HEK293 (cell line): ENCODE data around the gene RASAL2.

Experiments used
- CTCF ChIA-PET: fragments of 350-600 bp; formaldehyde crosslinking; extraction: SDS; loops from one replicate; lab custom pipeline; 2021; ENCODE audit warnings: antibody characterized with exemption; lab: Yijun Ruan, JAX
- POLR2A ChIA-PET: fragments of 300-600 bp; formaldehyde crosslinking; extraction: SDS; loops from one replicate; lab custom pipeline; 2020; ENCODE audit warnings: antibody characterized with exemption, inconsistent platforms; lab: Yijun Ruan, JAX
- H3K27ac ChIP-seq: fragments of 200-500 bp; sonication (Bioruptor generic); 2 replicates; pipeline ENCODE4 v1.5.1; 2014; ENCODE audit warnings: low read depth, low read length, control low read depth, inconsistent platforms; ENCODE audit errors: extremely low read depth
- H3K36me3 ChIP-seq, 2 experiments: fragments of 200-500 bp in 1 of 2; sonication (Bioruptor generic) in 1 of 2; 1 replicate in 1 of 2; 2 replicates in 1 of 2; pipeline ENCODE4 v1.5.1; 2014 to 2017; ENCODE audit warnings: inconsistent platforms in 2 of 2, low read length in 2 of 2; ENCODE audit not compliant: control insufficient read depth in 2 of 2, insufficient read depth in 1 of 2
- H3K4me1 ChIP-seq: fragments of 200-500 bp; sonication (Bioruptor generic); 2 replicates; pipeline ENCODE4 v1.5.1; 2014; ENCODE audit warnings: mild to moderate bottlenecking, low read length, inconsistent platforms; ENCODE audit not compliant: control insufficient read depth, insufficient read depth
- H3K4me3 ChIP-seq: 2 replicates; pipeline ENCODE4 v1.5.1; 2011; ENCODE audit warnings: low read depth, mild to moderate bottlenecking, control low read depth, low read length, moderate library complexity
- H3K9me3 ChIP-seq: fragments of 200-500 bp; sonication (Bioruptor generic); 2 replicates; pipeline ENCODE4 v1.5.1; 2014; ENCODE audit warnings: low read depth, low read length, inconsistent platforms; ENCODE audit not compliant: control insufficient read depth, insufficient read depth
- EGR2 ChIP-seq: fragments of 450-650 bp; formaldehyde crosslinking; IDR thresholded peaks from 2 replicates; pipeline ENCODE4 v1.5.1; 2016; ENCODE audit warnings: low read depth, missing biosample characterization, missing genetic modification characterization
- HOXC10 ChIP-seq: sonication (generic); formaldehyde crosslinking; IDR thresholded peaks from 2 replicates; pipeline ENCODE4 v1.8.1; 2023; ENCODE audit warnings: mild to moderate bottlenecking, missing genetic modification reagents
- KLF8 ChIP-seq: fragments of 450-650 bp; formaldehyde crosslinking; IDR thresholded peaks from 2 replicates; pipeline ENCODE4 v1.5.1; 2016; ENCODE audit warnings: missing biosample characterization, missing genetic modification characterization
- PRDM6 ChIP-seq: fragments of 450-650 bp; formaldehyde crosslinking; IDR thresholded peaks from 2 replicates; pipeline ENCODE4 v1.5.1; 2017; ENCODE audit warnings: missing biosample characterization, missing genetic modification characterization
- SALL2 ChIP-seq: fragments of 450-650 bp; formaldehyde crosslinking; IDR thresholded peaks from 2 replicates; pipeline ENCODE4 v1.5.0; 2017; ENCODE audit warnings: missing biosample characterization, mild to moderate bottlenecking, missing genetic modification characterization, borderline replicate concordance
- ZNF133 ChIP-seq: fragments of 450-650 bp; formaldehyde crosslinking; IDR thresholded peaks from 2 replicates; pipeline ENCODE4 v1.5.1; 2016; ENCODE audit warnings: missing biosample characterization, missing genetic modification characterization
- ZNF248 ChIP-seq: fragments of 450-650 bp; formaldehyde crosslinking; IDR thresholded peaks from 2 replicates; pipeline ENCODE4 v1.5.1; 2017; ENCODE audit warnings: missing biosample characterization, missing genetic modification characterization
- ZNF274 ChIP-seq, 2 experiments: fragments of 200-500 bp in 1 of 2; fragments of 450-650 bp in 1 of 2; sonication (Bioruptor generic) in 1 of 2; formaldehyde crosslinking in 1 of 2; IDR thresholded peaks; 2 replicates each; pipeline versions ENCODE4 v1.5.1 to v1.6.1; 2014 to 2016; ENCODE audit warnings: borderline replicate concordance in 1 of 2, inconsistent platforms in 1 of 2, low read length in 1 of 2, missing biosample characterization in 1 of 2, missing genetic modification characterization in 1 of 2
- ZNF292 ChIP-seq: fragments of 450-650 bp; formaldehyde crosslinking; IDR thresholded peaks from 2 replicates; pipeline ENCODE4 v1.5.1; 2016; ENCODE audit warnings: low read depth, missing biosample characterization, missing genetic modification characterization, borderline replicate concordance
- ZNF394 ChIP-seq: fragments of 450-650 bp; formaldehyde crosslinking; IDR thresholded peaks from 2 replicates; pipeline ENCODE4 v1.5.1; 2016; ENCODE audit warnings: missing biosample characterization, missing genetic modification characterization, mild to moderate bottlenecking, moderate library complexity, borderline replicate concordance
- ZNF404 ChIP-seq: fragments of 450-650 bp; formaldehyde crosslinking; IDR thresholded peaks from 2 replicates; pipeline ENCODE4 v1.5.1; 2017; ENCODE audit warnings: missing biosample characterization, missing genetic modification characterization
- ZNF488 ChIP-seq: fragments of 450-650 bp; formaldehyde crosslinking; IDR thresholded peaks from 2 replicates; pipeline ENCODE4 v1.5.1; 2016; ENCODE audit warnings: missing biosample characterization, missing genetic modification characterization
- ZNF529 ChIP-seq: fragments of 450-650 bp; formaldehyde crosslinking; IDR thresholded peaks from 2 replicates; pipeline ENCODE4 v1.5.1; 2017; ENCODE audit warnings: missing genetic modification characterization, missing biosample characterization; ENCODE audit not compliant: insufficient replicate concordance
- ZNF610 ChIP-seq: fragments of 450-650 bp; formaldehyde crosslinking; IDR thresholded peaks from 2 replicates; pipeline ENCODE4 v1.5.1; 2016; ENCODE audit warnings: missing biosample characterization, missing genetic modification characterization, borderline replicate concordance
- ZNF639 ChIP-seq: fragments of 450-650 bp; formaldehyde crosslinking; IDR thresholded peaks from 2 replicates; pipeline ENCODE4 v1.5.1; 2016; ENCODE audit warnings: missing biosample characterization, missing genetic modification characterization
- ZNF654 ChIP-seq: fragments of 450-650 bp; formaldehyde crosslinking; IDR thresholded peaks from 2 replicates; pipeline ENCODE4 v1.5.1; 2016; ENCODE audit warnings: low read depth, missing biosample characterization, missing genetic modification characterization
- ZNF701 ChIP-seq: fragments of 450-650 bp; formaldehyde crosslinking; IDR thresholded peaks from 2 replicates; pipeline ENCODE4 v1.5.1; 2016; ENCODE audit warnings: missing biosample characterization, missing genetic modification characterization
- ZSCAN23 ChIP-seq: fragments of 450-650 bp; formaldehyde crosslinking; IDR thresholded peaks from 2 replicates; pipeline ENCODE4 v1.5.1; 2016; ENCODE audit warnings: missing biosample characterization, missing genetic modification characterization
- TF ChIP-seq, protein P1 (sequence below): fragments of 450-650 bp; formaldehyde crosslinking; IDR thresholded peaks from 2 replicates; pipeline ENCODE4 v1.5.1; 2016; ENCODE audit warnings: missing biosample characterization, missing genetic modification characterization
- TF ChIP-seq, protein P2 (sequence below): fragments of 450-650 bp; formaldehyde crosslinking; IDR thresholded peaks from 2 replicates; pipeline ENCODE4 v1.5.1; 2016; ENCODE audit warnings: missing biosample characterization, missing genetic modification characterization

Gene RASAL2

GRCh38 chr1:178241057-178241456 is 147.2 kb downstream of the RASAL2 start:
- Histone ChIP-seq H3K9me3 (no peaks in the 10 kb centered on the region), H3K4me3 (no peak overlapping the region), H3K27ac (no peak overlapping the region), H3K36me3 (no peaks in the 10 kb centered on the region), H3K4me1 (peaks cover 9% of the 10 kb centered on the region)
- ChIA-PET POLR2A (no interaction called here), CTCF (interaction anchor here (0.6 to 1.2 kb wide), 2 partner anchors 10 to 1125 kb away, joined by 3 to 8 read pairs; no protein-coding TSS in a partner anchor)
- TF ChIP-seq SALL2 (no peak), ZNF610 (tag by site-specific recombination) (no peak), KLF8 (tag by site-specific recombination) (no peak)

GRCh38 chr1:178241837-178242236 is 147.9 kb downstream of the RASAL2 start:
- Histone ChIP-seq H3K36me3 (no peaks in the 10 kb centered on the region), H3K27ac (no peak overlapping the region), H3K9me3 (no peaks in the 10 kb centered on the region), H3K4me1 (peaks cover 9% of the 10 kb centered on the region), H3K4me3 (no peak overlapping the region)
- ChIA-PET POLR2A (no interaction called here), CTCF (interaction anchor here (0.6 to 1.0 kb wide), 2 partner anchors 58 to 1125 kb away, joined by 3 read pairs; no protein-coding TSS in a partner anchor)
- no peak for TF ChIP-seq ZNF654
- no peak for TF ChIP-seq ZNF701 (tag by site-specific recombination)
- TF ChIP-seq, protein P1, sequence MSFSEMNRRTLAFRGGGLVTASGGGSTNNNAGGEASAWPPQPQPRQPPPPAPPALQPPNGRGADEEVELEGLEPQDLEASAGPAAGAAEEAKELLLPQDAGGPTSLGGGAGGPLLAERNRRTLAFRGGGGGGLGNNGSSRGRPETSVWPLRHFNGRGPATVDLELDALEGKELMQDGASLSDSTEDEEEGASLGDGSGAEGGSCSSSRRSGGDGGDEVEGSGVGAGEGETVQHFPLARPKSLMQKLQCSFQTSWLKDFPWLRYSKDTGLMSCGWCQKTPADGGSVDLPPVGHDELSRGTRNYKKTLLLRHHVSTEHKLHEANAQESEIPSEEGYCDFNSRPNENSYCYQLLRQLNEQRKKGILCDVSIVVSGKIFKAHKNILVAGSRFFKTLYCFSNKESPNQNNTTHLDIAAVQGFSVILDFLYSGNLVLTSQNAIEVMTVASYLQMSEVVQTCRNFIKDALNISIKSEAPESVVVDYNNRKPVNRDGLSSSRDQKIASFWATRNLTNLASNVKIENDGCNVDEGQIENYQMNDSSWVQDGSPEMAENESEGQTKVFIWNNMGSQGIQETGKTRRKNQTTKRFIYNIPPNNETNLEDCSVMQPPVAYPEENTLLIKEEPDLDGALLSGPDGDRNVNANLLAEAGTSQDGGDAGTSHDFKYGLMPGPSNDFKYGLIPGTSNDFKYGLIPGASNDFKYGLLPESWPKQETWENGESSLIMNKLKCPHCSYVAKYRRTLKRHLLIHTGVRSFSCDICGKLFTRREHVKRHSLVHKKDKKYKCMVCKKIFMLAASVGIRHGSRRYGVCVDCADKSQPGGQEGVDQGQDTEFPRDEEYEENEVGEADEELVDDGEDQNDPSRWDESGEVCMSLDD (tag by site-specific recombination) = no peak
- no peak for TF ChIP-seq ZNF639

DNA sequence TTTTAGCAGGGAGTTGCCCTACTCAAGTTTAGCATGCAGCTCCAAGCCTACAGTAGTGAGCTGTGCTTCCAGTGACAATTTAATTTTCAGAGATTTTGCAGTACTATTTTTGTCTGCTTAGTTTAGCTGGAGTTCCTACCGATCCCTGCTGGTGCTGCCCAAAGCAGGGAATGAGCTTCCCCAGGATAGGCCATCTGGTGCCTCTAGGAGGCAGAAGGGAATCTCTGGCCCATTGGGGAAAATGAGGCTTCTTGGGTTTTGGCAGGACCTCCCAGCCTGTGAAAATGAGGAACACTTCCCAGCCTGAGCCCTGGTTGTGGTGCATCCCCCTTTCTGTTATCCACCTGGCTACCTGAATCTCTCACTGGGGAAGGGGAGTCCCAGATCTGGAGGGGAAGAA is 149.2 kb downstream of the RASAL2 start:
- Histone ChIP-seq H3K4me3 (no peak overlapping the region), H3K9me3 (no peaks in the 10 kb centered on the region), H3K36me3 (no peaks in the 10 kb centered on the region), H3K27ac (no peak overlapping the region), H3K4me1 (peaks cover 9% of the 10 kb centered on the region)
- ChIA-PET CTCF (interaction anchor here (1.0 kb wide), 1 partner anchor 57 kb away, joined by 3 read pairs; no protein-coding TSS in a partner anchor), POLR2A (no interaction called here)
- TF ChIP-seq ZNF529 (no peak), ZNF394 (tag by site-specific recombination) (no peak), ZNF701 (tag by site-specific recombination) (no peak), ZNF248 (tag by site-specific recombination) (no peak), EGR2 (tag by site-specific recombination) (no peak), ZNF133 (tag by site-specific recombination) (no peak), KLF8 (tag by site-specific recombination) (no peak), PRDM6 (tag by site-specific recombination) (no peak), ZSCAN23 (tag by site-specific recombination) (no peak), HOXC10 (no peak), ZNF274 (IDR thresholded peaks at IDR 0.05; ENCODE audit: low read length) (no peak), ZNF274 (tag by site-specific recombination; IDR thresholded peaks at IDR 0.05; ENCODE audit: borderline replicate concordance) (no peak), ZNF292 (tag by site-specific recombination) (no peak), ZNF404 (tag by site-specific recombination) (no peak), ZNF488 (tag by site-specific recombination) (no peak)
- TF ChIP-seq, protein P2, sequence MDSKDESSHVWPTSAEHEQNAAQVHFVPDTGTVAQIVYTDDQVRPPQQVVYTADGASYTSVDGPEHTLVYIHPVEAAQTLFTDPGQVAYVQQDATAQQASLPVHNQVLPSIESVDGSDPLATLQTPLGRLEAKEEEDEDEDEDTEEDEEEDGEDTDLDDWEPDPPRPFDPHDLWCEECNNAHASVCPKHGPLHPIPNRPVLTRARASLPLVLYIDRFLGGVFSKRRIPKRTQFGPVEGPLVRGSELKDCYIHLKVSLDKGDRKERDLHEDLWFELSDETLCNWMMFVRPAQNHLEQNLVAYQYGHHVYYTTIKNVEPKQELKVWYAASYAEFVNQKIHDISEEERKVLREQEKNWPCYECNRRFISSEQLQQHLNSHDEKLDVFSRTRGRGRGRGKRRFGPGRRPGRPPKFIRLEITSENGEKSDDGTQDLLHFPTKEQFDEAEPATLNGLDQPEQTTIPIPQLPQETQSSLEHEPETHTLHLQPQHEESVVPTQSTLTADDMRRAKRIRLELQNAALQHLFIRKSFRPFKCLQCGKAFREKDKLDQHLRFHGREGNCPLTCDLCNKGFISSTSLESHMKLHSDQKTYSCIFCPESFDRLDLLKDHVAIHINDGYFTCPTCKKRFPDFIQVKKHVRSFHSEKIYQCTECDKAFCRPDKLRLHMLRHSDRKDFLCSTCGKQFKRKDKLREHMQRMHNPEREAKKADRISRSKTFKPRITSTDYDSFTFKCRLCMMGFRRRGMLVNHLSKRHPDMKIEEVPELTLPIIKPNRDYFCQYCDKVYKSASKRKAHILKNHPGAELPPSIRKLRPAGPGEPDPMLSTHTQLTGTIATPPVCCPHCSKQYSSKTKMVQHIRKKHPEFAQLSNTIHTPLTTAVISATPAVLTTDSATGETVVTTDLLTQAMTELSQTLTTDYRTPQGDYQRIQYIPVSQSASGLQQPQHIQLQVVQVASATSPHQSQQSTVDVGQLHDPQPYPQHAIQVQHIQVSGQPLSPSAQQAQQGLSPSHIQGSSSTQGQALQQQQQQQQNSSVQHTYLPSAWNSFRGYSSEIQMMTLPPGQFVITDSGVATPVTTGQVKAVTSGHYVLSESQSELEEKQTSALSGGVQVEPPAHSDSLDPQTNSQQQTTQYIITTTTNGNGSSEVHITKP (tag by site-specific recombination) = no peak
